HG03060 (cell line): ENCODE measurements around the gene PLCXD3.
"Not testable (repeated sequence)": the region's sequence is repeated elsewhere in the genome, so short reads cannot be mapped to it uniquely, and the experiment has no call there.

Source experiments
- ATAC-seq: cut with Tn5 transposase; IDR thresholded peaks from one replicate; pipeline ENCODE4 v1.9.1; 2021; ENCODE audit warnings: low read depth, moderate number of reproducible peaks; ENCODE audit not compliant: unreplicated experiment

PLCXD3 gene

DNA sequence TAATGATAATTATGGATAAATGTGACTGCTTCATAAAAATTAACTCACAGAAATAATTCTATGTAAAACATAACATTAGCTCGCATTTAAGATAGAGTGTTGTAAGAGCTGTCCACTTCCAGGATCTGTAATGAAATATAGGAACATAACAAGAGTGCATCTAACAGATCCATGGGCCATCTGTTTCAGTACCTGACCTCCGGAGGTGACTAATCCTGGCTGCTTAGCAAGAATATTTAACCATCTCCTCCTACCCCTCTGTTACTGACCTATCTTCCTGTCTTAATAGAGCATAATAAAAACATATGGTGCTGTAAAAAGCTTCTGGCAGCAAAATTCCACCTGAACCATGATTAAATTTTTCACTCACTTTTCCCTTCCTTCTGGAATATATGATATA is 7.1 kb downstream of the PLCXD3 start:
- no peak for ATAC-seq

DNA sequence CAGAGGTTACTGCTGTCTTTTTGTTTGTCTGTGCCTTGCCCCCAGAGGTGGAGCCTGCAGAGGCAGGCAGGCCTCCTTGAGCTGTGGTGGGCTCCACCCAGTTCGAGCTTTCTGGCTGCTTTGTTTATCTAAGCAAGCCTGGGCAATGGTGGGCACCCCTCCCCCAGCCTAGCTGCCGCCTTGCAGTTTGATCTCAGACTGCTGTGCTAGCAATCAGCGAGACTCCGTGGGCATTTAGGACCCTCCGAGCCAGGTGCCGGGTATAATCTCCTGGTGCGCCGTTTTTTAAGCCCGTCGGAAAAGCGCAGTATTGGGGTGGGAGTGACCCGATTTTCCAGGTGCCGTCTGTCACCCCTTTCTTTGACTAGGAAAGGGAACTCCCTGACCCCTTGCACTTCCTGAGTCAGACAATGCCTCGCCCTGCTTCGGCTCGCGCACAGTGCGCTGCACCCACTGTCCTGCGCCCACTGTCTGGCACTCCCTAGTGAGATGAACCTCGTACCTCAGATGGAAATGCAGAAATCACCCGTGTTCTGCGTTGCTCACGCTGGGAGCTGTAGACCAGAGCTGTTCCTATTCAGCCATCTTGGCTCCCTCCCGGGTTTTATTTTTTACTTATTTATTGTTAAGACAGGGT is 16.8 kb downstream of the PLCXD3 start:
- not testable (repeated sequence) for ATAC-seq

DNA sequence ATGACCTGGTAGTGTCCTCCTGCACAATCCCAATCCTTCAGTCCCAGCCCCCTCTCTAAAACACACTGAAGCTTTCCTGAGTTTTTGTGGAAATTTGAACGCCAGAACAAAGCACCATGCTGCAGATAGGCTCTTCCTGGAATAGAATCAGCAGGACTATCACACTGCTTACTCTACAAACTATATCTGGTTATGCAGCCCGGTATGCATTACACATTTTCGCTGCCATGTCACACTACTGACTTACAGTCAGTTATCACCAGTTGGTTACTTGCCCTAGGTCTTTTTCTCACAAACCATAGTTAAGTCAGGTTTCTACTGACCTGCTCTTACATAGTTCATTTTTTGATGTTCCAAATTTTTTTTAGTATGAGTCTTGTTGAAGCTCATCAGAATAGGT is 24.9 kb downstream of the PLCXD3 start:
- ATAC-seq, result no peak

DNA sequence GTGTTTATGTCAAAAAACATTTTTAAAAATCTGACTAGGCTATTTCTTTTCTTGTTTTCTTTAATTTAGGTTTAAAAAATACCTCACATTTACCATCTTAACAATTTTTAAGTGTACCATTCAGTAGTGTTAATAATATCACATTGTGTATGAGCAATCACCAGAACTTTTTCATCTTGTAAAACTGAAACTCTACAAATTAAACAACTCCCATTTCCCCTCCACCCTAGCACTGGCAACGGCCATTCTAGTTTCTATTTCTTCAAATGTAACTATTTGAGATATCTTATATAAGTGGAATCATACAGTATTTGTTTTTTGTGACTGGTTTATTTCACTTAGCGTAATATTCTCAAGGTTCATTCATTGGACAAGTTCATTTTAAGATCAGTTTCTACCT is 27.7 kb downstream of the PLCXD3 start:
- no peak for ATAC-seq

DNA sequence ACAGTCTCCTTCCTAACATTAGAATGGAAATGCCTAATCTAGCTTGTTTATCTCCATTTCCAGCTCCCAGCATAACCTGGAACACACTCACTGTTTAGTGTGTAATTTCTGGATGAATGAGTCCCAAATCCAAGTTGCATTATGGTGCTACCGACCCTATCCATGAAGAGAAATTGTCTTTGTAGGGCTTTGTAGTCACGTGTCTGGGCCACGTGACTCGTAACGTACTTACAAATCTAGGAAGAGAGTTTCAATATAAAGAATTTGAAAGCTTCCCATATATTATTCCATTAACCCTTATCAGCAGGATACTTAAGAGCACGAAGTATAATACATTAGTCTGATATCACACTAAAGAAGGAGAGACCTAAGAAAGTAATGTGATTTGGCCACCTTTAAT is 28.2 kb downstream of the PLCXD3 start:
- no peak for ATAC-seq

DNA sequence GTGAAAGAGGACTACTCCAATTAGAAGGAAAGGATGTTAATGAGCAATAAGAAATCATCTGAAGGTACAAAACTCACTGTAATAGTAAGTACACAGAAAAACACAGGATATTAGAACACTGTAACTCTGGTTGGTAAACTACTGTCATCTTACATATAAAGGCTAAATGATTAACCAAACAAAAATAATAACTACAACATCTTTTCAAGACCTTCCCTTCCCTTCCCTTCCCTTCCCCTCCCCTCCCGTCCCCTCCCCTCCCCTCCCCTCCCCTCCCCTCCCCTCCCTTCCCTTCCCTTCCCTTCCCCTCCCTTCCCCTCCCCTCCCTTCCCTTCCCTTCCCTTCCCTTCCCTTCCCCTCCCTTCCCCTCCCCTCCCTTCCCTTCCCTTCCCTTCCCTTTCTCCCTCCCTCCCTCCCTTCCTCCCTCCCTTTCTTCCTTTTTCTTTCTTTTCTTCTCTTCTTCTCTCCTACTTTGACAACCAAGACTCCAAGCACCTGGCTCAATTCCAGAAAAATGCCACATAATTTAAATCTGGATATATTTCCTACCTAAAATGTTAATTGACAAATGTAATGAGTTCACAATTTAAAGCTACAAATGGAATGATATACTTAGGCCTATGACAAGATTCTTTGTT is 38.7 kb downstream of the PLCXD3 start:
- not testable (repeated sequence) for ATAC-seq

DNA sequence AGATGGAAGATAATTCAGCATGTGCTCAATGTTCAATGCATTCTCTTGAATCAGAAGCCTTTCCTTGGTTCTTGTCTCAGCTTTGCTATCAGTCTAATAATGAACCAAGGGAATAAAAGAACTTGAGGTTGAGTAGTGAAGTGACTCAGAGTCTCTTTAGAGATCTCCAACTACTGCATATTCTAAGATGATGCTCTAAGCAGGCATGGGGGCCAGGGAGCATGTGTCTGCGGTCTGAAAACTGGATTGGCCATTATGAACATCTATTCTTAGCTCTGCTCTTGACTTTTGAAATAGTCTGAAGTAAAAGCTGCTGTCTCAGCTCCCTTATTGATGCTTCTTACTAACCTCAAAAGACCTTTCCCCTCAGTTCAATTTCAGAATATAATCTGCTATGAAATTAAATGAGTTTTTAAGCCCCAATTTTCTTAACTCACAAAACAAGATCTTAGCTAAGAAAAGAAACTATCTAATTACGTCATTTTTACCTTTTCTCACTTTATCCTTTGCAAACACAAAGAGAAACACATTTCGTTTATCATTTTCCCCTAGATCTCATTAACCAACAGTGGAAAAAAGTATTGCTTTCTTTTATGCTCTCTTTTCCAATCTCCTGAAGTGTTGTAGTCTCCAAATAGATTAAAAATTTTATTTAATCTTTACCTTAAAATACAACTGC is 44.8 kb downstream of the PLCXD3 start:
- no peak for ATAC-seq

DNA sequence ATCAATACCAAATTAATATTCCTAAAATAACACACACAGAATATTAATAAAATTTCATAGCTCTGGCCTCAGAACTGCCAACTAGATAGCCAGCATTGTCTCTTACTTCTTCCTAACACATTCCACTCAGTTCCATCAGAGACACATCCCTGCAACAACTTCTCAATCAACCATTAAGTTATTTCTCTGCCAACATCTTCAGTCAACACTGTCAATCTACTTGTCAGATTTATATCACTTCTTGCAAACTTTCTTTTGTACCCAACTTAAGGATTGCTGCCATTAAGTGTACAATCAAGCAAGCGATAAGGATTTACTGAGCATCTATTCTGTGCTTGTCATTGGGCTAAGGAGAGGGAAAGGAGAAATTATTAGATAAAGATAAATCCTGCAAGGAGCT is 50.8 kb downstream of the PLCXD3 start:
- ATAC-seq, result no peak

DNA sequence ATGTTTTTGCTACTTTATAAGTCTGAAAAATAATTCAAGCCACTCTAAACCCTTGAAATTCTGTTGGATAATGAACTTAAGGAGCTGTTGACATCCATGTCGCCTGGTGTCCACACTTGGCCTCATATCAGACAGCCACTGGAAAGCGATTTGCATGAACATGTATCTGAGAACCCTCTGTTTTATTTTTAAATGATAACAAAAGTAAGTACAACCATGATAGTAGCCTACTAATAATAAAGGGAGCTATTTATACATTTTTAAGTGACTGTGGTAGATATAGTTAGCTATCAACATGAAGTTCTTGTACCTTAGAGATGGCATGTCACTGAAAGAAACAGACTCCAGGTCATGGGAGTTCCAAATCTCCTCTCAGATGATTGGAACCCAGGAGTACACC is 53.3 kb downstream of the PLCXD3 start:
- ATAC-seq, result no peak

DNA sequence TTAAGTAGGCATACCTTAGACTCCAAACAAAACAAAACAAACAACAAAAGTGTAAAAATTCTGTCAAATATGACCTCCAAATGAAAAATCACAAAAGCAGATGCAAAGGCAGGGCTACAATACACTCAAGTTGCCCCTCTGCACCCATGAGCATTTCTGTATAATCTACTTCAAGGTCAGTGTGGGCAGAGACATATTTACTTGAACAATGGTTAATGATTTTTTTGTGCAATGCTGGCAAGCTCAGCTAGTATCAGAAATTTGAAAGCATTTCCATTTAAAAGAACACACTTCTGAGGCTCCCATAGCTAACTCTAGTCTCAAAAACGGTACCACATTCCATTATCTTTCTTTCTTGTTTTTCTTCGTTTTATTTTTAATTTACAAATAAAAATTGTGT is 57.9 kb downstream of the PLCXD3 start:
- no peak for ATAC-seq

DNA sequence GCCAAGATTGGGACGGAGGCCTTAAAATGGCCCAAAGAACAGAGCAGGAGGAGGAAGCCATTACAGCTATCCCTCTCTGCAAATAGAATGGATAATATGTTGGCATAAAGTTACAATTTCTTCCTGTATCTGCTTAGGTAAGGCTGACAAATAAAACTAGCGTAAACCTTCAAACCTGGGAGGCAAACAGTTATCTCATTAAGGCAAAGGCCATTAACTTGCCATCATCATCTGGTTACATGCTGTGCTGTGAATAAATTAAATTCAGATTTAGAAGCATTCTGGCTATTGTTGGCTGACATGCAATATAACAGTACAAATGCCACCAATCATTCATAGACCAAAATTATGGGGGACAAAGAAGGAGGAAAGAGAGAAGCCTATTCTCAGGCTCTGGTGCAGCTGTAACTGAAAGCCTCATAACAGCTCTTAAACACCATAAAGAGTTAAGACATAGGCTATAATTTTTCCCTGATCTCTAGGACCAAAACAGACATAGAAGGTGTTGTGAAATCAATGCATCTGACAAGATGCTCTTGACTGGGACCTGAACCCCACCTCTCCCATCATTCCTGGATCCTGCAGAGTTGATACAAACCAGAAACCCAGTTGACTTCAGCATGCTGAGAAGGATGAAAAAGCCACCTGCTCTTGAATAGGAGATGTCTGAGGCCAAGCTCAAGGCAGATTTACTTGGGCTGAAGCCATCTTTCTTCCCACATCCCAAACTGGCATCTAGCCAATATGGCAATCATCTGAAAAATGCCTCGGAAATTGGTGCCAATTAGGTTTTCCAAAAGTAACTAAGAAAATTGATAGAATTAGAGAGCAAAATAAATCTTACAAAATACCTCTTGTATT is 62.5 kb downstream of the PLCXD3 start:
- no peak for ATAC-seq

DNA sequence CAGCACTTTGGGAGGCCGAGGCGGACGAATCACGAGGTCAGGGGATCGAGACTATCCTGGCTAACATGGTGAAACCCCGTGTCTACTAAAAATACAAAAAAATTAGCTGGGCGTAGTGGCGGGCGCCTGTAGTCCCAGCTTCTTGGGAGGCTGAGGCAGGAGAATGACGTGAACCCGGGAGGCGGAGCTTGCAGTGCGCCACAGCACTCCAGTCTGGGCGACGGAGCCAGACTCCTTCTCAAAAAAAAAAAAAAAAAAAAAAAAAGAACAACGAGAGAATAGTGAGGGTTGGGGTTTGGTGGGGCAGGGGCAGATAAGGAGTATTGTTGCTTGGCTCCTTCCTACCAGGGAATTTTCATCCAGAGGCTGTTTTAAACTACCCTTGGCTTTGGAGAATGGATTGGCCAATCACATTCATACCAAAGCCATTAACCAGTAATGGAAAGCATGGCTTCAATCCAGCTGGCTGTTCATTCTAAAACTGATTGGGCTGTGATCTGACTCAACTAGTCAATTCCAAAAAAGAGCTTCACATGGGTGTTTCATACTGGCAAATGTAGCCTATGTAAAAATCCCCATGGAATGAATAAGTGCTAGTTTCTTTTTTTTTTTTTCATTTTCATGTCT is 64.4 kb downstream of the PLCXD3 start:
- ATAC-seq, result no peak

DNA sequence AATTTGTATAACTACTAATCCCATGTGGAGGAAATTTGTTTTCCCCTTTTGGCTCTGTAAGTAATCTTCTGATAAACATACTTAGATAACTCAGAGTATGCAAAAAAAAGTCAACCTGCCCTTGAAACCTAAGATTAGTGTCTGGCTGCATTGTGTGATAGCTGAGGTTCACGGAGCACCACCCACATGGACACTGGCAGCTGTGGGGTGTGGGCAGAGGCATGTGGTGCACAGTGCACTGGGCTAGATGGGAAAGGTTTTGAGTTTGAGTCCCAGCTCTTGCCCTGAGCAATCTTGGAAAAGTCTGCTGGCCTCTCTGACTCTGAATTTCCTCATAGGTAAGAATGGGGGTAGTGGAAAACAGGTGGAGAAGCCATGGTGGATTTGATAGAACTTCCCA is 75.1 kb downstream of the PLCXD3 start:
- ATAC-seq, result no peak

DNA sequence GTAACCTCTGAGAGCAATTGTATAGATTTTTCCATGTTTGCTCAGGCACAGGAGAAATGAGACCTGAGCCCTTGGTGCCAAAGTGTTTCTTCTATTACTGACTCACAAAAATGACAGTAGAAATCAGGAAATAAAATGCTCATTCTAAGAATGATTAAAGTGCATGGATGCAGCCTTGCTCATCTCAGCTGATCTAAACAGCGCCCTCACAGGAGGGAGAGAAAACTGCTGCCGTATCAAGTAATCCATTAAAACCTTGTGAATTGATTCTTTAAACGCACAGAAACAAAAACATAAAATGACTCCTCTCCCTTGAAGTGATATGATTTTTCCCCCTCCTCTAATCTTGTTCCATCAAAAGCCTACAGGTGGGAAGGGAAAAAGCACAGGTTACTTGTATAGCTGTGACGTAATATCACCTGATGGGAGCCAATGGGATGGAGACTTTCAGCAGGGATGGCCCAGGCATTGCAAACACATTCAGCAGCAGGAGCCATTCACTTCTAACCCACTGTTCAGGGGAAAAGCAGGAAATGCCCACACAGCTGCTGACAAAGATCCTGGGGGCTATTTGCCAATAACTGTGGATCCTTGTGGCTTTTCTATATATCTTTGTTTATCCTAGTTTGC is 76.7 kb downstream of the PLCXD3 start:
- no peak for ATAC-seq

DNA sequence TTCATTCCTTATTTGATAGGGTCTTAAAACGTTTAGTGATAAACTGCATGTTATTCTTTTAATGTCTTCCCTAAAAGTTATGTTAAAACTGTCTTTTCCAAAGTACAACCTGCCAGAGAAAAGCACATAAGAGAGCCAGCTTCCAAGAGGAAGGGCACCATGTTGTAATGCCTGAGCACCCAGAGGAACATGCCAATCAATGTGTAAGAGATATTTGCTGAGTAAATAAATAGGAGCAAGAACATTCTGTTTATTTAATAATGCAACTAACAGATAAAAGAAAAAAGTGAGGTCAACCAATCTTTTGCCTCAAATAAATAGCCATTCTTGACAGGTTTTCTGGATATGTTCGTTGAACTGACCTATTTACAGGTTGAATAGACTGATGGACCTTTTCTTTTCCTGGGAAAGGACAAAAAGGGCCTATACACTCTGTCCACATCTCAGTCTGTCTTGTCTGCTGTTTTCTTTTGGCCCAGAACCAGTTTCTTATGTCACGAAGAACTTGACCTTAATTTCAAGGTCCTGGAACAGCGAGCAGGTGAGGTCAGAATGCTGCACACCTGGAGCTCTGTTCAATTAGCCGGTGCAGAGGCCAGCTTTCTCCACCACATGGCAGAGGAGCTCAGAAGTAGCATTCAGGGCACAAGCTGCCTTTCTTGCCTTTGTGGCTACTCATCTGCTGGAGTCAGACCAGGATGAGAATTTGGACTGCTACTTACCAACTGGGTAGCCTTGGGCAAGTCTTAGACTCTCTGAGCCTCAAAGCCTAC is 77.7 kb downstream of the PLCXD3 start:
- no peak for ATAC-seq

DNA sequence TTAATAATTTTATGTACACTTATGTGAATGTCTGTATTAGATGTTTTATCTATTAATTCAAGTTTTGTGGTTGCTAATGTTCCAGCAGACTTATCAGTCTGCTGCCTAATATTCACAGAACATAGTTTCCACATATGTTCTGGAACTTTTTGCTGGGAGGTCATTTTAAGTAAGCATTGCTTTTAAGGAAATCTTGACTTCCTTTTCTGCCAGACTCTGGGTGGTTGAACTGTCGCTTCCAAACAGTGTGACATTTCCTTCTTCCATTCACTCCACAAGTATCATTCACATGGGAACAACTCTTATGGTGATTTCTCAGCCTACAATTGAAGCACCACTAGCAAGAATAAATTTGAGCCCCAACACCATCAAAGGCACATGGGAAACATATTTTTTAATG is 82.9 kb downstream of the PLCXD3 start:
- ATAC-seq, result no peak

DNA sequence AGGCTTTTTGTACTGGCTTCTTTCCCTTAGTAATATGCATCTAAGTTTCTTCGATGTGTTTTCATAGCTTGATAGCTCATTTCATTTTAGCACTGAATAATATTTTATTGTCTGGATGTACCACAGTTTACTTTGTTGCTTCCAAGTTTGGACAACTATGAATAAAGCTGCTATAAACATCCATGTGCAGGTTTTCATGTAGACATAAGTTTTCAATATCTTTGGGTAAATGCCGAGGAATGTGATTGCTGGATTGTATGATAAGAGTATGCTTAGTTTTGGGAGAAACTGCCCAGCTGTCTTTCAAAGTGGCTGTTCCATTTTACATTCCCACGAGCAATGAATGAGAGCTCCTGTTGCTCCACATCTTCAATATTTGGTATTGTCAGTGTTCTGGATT is 84.7 kb downstream of the PLCXD3 start:
- no peak for ATAC-seq

DNA sequence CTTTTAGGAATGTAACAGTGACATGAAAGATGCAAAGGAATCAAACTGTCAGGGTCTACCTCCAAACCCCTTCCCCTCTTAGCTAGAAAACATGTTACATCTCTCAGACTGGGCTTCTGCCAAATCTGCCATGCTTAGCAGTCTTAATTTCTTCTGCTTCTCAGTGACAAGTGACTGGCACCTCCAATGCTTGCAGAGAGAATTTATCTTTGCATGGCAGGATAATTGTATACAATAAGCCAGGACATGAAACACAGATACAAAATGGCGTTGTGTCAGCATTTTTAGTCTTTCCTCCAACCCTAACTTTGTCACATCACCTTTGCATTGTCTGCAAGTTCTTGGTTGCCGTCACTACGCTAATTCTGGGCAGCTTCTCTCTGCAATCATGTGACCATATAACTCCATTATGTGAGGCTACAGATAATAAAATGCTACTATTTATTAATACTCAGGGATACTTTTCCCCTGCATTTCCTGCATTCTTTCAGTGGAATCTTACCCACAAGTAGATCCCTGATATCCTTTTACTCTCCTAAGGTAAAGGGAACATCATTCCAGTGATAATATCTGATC is 89.8 kb downstream of the PLCXD3 start:
- no peak for ATAC-seq
